ENCODE data around the gene FAM110D.

The FAM110D gene

DNA sequence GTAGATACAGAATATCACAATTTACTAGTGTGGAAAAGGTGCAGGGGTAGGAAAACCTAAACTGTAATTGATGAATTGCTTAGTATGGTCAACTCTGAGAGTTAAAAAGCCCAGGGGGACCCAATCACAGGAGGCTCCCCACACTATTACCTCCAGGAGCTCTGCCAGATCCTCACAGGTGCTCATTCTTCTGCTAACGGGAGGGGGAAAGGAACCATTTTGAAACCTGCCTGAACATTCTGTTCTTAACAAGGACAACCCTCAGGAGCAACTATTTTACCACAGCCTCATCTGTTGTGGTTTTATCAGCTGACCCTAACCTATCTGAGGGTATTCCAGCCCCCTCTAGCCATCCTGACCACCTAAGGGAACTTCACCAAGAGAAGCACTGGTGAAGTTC is 28.2 kb upstream of the FAM110D start:
- no peak for DNase-seq

DNA sequence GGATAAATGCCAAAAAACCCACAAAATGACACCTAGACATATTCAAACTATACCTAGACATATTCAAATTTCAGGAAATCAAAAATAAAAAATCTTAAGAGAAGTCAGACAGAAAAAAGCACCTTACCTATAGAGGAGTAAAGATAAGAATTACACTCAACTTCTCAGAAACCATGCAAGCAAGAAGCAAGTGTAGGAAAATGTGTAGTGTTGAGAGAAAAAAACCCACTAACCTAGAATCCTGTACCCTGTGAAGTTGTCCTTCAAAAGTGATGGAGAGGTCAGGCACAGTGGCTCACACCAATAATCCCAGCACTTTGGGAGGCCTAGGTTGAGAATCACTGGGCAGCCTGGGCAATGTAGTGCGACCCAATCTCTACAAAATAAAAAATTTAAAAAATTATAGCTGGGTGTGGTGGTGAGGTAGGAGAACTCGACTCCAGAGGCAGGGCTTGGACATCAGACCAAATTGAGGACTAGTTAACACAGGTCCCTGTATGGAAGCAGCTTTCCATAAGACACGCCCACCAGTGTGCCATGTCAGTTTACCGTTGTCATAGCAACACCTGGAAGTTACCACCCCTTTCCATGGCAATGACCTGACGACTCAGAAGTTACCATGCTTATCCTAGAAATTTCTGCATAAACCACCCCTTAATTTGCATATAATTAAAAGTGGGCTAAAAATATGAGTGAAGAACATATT is 26.6 kb upstream of the FAM110D start:
- DNase-seq = no peak

DNA sequence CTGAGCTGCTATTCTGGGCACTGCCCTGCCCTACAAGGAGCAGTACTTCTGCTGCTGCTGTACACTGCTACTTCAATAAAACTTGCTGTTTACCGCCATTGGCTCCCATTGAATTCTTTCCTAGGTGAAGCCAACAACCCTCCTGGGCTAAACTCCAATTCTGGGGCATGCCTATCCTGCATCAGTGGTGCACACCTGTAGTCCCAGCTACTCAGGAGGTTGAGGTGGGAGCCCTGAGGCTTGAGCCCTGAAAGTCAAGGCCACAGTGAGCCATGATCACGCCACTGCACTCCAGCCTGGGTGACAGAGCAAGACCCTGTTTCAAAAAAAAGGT is 26.1 kb upstream of the FAM110D start:
- DNase-seq = no peak

DNA sequence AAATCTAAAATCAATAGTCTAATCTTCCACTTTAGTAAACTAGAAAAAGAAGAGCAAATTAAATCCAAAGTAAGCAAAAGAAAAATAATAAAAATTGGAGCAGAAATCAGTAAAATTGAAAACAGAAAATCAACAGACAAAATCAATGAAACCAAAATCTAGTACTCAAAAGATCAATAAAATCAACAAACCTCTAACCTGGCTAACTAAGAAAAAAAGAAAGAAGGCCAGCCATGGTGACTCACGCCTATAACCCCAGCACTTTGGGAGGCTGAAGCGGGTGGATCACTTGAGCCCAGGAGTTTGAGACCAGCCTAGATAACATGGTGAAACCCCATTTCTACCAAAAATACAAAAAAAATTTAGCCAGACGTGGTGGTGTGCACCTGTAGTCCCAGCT is 24.4 kb upstream of the FAM110D start:
- DNase-seq = no peak

DNA sequence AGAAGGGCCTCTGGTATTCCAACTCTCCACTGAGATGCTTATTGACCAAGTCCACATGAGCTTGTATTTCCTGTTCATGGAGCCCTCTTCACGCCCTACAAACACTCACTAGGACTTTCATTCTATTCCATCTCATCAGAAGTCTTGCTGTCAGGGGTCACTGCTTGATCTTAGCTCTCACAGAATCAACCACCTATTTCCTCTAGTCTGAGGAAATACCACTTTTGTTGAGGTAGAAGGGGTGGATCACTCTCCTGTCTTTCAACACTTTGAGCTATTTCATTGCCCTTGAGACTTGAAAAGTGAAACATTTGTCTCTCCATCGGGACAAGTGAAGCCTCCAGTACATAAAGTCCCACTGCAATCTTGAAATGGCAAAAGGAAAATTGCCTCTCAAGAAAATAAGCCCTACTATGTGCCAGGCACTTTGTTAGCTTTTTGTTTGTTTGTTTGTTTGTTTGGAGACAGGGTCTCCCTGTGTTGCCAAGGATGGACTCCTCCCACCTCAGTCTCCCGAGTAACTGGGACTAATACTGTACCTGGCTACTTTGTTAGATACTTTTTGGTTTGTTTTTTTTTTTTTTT is 19.8 kb upstream of the FAM110D start:
- no peak for DNase-seq

DNA sequence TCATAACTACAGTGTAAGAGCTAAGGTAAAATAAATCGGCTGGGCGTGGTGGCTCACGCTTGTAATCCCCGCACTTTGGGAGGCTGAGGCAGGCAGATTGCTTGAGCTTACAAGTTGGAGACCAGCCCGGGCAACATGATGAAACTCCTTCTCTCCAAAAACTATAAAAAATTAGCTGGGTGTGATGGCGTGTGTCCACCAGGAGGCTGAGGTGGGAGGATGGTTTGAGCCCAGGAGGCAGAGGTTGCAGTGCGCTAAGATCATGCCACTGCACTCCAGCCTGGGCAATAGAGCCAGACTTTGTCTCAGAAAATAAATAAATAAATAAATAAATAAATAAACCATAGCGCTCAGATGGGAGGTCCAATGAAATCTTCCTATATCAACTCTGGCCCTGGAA is 16.7 kb upstream of the FAM110D start:
- no peak for DNase-seq

DNA sequence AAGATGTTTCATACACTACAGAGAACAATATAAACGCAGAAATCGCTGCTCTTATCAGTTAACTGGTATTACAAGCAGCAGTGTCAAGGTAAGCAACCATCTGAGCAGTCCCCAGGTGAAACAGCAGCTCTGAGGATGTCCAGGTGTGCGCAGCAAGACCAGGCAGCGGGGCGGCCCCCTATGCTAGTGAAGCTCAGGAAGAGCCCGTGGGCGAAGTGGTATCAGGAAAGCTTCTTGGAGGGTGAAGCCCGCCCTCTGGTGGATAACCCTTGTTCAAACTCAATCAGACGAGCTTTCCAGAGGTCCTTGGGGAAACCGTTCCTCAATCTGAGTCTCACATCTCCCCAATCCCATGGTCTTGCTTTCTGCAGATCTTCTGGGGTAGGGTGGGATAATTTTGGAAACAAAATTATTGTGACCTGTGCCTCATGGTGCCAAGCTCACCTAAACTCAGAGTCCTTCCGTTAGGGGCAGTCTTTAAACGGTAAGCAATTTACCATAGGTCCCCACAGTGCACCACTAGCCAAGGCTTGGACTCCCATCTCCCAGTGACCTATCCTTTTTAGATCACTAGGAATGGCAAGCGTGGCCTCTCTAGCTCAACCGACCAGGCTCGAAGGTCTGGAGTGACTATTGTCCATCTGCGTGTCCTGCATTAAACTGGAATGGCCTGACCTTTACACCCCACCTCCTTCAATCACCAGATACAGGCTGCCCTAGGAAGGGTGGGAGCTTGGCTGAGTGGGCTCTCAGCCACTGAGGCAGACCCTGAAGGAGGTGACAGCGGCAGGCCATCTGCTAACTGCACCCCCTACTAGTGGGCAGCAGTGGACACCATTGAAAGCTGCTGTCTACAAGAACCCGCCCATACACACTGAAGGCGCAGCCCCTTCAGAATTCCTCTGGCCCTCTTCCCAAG is 13.6 kb upstream of the FAM110D start:
- DNase-seq = peak; percentile 70

DNA sequence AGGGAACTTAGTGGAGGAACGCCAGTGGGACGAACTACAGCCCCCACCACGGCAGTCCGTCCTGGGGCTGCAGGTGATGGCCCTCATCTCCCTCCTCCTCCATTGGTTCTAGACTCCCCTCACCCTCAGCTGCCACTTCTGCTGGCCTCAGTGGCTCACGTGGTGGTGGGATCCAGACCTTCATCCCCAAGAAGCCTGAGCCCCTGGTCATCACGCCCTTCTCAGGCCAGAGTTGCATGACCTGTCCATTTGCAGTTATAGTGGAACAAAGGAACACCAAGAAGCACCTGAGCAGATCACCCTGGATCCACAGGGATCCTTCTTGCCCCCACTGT is 13.0 kb upstream of the FAM110D start:
- no peak for DNase-seq

DNA sequence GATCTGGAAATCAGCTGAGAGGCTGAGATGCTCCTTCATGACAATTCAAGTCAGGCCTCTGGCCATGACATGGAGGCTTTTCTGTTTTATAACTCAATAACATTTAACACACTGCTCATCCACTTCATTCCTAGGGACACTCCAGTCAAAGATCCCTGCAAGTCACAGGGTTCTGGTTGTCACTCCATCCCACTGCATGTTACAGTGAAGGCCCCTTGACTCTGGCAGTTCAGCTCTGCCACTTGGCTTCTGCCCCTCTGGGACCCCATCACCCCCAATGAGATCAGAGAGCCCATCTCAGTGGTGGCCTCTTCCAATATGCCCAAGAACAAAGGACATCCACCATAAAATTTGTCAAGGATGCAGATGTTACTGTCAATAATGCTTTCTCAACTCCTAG is 10.0 kb upstream of the FAM110D start:
- no peak for DNase-seq

DNA sequence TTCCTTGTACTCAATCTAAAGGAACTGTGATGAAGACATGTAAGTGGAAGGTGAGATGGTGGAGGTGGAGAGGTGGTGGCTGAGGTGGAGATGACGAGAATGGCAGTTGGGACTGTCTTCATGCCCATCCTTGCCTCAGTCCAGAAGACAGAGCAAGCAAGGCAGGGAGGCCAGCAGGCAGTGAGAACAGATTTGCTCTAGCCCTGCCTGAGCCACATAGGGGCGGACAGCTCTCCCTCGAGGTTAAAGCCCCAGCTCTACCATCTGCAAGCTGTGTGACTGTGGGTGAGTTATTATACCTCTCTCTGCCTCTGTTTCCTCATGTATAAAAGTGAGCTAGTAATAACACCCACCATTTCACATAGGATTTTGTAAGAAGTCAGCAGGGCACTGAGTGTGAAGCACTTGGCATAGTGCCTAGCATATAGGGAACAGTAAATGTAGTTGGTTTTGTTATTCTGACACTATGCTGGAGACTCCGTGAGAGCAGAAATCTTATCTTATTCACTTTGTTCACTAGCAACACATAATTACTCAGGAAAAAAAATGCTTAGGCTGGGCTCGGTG is 4.8 kb upstream of the FAM110D start:
- DNase-seq = no peak

DNA sequence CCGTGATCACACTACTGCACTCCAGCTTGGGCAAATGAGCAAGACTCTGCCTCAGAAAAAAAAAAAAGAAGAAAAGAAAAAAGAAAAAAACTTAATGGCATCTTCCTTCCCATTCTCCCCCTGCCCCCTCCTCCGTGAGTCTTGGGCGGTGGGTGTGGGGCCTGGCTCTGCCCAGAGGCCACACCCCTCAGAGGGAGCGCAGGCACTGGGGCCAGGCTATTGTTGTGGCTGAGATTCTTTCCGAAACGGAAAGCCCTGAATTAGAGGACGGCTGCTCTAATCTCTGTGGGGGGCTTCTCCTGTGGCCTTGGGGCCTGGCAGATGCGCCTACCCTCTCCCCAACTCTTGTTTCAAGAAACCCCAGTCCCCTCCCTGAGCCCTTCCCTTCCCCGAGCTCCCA is 4.1 kb upstream of the FAM110D start:
- DNase-seq = no peak

DNA sequence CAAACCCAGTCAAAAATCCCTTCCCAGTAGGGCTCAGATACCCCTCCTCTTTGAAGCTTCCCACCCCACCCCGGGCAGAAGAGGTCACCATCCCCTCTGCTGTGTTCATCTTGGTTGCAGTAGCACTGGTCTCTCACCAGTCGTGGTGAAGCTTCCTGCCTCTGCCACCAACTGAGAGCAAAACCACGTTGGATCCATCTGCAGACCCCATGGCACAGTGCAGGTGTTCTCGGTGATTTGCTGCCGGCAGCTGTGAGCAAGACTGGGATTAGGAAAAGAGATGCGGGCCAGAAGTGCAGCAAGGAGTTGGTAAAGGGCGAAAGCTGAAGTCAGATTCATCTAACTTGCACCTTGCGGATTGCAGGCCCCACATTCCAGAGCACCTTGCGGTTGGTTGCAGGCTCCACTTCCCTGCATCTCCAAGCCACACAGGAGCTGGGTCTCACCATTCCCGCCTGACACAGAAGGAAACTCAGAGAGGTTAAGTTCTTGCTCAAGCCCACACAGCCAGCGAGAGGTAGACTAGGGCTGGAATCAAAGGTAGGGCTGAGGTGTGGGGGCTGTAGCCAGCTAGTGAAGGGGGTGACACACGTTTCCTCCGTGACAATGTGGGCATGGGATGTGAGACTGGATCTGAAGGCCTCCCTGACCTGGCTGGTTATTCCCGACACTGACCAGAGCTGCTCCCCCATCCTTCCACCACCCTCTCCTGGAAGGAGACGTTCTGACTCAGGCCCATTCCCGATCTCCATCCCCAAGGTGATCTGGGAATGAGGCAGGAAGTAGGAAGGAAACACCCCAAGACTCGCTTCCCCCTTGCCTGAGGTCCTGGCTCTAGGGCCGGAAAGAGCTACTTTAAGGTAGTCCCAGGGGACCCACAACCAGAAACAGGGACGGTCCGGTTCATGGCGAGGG is 3.3 kb upstream of the FAM110D start:
- no peak for DNase-seq

DNA sequence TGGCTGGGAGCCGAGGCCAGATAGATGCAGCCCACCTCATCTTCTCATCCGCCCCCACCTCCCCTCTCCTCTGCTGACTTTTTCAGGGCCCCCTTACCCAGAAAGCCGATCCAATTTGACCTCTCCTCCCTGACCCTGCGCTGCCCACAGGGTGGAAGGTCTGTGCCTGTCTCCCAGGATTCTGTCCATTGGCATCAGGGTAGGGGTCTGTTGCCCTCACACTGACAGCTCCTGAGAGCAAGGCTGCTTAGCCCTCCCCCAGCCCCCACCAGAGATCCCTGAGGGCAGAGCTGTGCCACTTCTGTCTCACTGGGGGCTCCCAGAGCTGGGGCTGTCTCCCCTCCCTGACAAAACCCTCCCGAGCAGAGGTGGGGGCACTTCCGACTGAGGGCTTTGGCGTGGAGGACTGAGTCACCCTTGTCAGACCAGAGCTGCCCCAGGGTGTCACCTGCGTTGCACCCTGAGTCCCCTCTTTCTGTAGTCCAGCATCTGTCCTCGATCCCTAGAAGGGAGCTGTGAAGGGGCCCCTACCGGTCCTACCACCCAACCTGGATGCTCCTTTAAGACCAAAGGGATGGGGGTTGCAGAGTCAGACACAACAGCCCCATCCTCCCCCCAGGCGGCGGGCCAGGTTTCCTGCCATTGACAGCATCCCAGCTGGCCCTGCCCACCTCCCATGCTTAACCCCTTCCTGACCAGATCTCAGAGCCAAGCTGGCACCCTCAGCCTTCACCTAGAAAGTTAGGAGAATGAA is 2.4 kb upstream of the FAM110D start:
- DNase-seq = no peak

DNA sequence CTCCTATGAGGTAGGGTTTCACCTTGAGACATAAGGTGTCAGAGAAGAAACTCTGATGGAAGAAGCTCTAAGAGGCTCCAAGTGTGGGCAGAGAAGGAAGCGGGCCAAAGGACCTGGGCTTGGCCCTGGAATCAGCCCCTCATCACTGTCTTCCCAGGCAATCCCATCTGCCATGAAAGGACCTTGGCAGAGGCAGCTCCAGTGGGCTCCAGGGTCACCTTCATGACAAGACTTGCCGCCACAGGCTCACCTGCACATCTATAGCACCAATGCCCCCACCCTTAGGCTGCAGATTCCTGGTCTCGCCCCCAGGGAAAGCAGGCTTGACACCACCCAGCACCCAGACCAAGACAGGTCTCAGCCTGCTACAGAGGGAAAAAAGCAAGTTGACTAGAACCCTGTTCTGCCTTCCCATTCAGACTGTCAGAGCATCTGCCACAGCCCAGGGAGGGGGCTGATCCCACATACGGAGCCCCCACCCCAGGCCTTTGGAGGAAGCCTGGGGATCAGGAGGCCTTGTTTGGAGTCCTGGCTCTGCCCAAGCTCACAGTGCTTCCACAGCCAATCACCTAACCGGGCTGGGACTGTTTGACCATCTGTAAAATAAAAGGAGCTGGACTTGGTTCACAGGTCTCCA is 490 bp upstream of the FAM110D start:
- DNase-seq = no peak

DNA sequence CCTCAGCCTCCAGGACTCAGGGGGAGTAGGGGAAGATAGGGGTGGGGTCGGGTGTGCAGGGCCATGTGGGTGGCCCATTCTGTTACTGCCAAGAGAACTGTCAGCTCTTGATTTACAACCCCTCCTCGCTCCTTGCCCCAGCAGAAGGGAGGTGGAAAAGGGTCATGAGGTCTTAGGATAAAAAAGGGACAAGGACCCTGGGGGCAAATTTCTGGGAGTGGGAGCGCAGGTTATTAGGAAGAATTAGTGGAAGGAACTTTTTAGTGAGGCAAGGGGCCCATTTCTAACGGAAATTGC is 812 bp downstream of the FAM110D start:
- DNase-seq = no peak

DNA sequence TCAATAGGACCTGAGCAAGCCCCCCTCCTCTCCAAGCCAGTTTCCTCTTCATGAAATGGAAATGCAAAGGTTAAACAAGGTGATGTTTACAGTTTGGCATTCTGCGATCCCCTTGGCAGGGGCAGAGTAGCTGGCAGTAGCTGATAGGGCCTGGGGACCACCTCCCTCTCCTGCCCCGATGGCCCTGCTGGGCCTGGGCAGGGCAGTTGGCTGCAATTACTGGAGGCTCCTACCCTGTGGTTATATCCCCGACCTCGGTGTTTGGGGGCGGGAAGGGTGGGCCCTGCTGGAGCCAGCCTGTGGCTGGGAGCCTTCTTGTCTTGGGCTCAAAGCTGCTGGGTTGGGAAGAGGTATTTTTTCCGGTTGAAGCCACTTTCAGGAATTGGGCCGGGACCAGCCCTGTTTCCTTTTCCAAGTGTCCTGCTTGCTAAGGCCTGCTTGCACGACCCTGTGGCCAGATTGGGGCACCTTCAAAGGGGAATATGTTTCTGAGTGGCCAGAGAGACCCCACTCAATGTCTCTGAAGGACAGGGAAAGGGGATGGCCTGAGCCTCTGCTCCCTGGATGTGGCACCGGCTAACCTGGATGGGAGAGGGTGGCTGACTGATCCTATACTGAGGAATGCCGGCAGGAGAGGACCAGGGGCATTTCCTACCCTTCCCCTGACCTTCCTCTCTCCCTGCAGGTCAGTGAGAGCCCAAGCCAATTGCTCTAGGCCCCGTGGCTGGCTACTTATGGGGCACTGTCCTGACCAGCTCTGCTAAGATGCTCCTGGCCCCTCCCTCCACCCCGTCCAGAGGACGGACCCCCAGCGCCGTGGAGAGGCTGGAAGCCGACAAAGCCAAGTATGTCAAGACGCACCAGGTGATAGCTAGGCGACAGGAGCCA is 1.9 kb downstream of the FAM110D start:
- DNase-seq = no peak

DNA sequence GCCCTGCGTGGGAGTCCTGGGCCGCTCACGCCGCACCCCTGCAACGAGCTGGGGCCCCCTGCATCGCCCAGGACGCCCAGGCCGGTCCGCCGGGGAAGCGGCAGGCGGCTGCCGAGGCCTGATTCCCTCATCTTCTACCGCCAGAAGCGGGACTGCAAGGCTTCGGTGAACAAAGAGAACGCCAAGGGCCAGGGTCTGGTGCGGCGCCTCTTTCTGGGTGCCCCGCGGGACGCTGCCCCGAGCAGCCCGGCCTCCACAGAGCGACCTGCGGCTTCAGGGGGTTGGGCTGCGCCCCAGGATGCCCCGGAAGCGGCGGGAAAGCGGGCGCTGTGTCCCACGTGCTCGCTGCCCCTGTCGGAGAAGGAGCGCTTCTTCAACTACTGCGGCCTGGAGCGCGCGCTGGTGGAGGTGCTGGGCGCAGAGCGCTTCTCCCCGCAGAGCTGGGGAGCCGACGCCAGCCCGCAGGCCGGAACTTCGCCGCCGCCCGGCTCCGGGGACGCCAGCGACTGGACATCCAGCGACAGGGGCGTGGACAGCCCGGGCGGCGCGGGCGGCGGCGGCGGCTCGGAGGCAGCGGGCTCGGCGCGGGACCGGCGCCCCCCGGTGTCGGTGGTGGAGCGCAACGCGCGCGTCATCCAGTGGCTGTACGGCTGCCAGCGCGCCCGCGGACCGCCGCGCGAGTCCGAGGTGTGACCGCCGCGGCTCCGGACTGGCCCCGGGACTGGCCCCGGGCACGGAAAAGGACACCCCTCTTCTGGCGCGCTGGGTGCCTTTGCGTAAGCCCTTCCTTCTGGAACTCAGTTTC is 2.7 kb downstream of the FAM110D start:
- peak; percentile 46 for DNase-seq

DNA sequence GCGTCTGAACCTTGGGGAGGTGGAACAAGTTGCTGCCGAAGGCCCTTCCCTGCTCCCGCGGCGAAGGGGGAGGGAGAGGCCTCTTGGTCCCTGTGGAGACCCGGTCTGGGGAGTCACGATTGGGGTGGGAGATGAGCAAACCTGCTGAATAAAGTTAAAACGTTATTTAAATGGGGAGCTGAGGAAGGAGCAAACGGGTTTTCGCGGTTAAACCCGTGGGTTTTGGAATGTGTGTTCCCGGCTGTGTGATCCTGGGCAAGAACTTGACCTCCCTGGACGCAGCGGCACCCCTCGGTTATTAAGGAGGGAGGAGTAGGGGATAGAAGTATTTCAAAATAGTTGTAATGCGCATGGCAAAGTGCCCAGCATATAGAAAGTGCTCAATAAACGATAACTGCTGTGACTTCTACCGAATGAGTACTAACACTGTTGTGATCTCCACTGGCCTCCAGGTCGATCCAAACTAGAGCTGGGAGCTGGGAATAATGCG is 3.4 kb downstream of the FAM110D start:
- no peak for DNase-seq

DNA sequence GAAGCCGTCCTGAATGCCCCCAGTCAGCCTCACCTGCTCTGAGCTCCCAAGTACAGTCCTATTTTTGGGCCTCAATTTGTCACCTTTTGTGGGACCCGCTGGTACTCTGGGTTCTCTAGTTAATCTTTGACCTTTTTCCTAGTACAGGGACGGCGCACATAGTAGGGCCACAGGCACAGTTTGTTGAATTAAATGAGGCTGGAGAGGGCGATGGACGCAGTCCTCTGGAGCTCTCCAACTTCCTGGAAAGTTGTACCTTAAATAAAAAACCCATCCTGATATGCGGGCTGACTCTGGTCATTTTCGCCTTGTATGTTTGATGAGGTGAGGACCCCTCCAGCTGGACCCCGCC is 4.8 kb downstream of the FAM110D start:
- no peak for DNase-seq
